Keratinocyte (primary cell): Measurements from ENCODE around the gene HELZ2. TPM values are rescaled to one million over a fixed set of nuclear protein-coding genes. Genes with fewer than 3 reads are reported as not detected.

Experiments used
- DNase-seq: peaks from one replicate; pipeline ENCODE4 v3.0.0-alpha.2; 2011; ENCODE audit warnings: low read depth, missing footprints, low spot score
- FAIRE-seq: peaks from 2 replicates; lab custom pipeline; 2011; peaks lifted over from hg19 to GRCh38; lab: Jason Lieb, UNC
- H2AFZ ChIP-seq: 2 replicates; pipeline ENCODE4 v1.6.0; 2012; ENCODE audit warnings: low read length, control low read depth, inconsistent platforms; ENCODE audit not compliant: control insufficient read depth
- H3K27ac ChIP-seq: 2 replicates; pipeline ENCODE4 v1.5.1; 2011; ENCODE audit warnings: low read length; ENCODE audit not compliant: control insufficient read depth, insufficient read depth
- H3K27me3 ChIP-seq: 3 replicates; pipeline ENCODE4 v1.6.0; 2011; ENCODE audit warnings: low read length; ENCODE audit not compliant: control insufficient read depth, insufficient read depth; ENCODE audit errors: extremely low read depth
- H3K36me3 ChIP-seq, 2 experiments: 2 replicates in 1 of 2; 3 replicates in 1 of 2; pipeline ENCODE4 v1.5.1; 2011; ENCODE audit warnings: low read length in 2 of 2, mild to moderate bottlenecking in 1 of 2; ENCODE audit not compliant: control insufficient read depth in 2 of 2, insufficient read depth in 2 of 2; ENCODE audit errors: extremely low read depth in 1 of 2
- H3K4me1 ChIP-seq: 3 replicates; pipeline ENCODE4 v1.5.1; 2011; ENCODE audit warnings: low read length; ENCODE audit not compliant: control insufficient read depth, insufficient read depth; ENCODE audit errors: extremely low read depth
- H3K4me2 ChIP-seq: 3 replicates; pipeline ENCODE4 v1.6.0; 2011; ENCODE audit warnings: low read depth, low read length; ENCODE audit not compliant: control insufficient read depth, insufficient read depth; ENCODE audit errors: extremely low read depth
- H3K4me3 ChIP-seq, 3 experiments: fragments of 200-600 bp in 1 of 3; sonication (generic) in 1 of 3; 2 replicates in 2 of 3; 3 replicates in 1 of 3; pipeline ENCODE4 v1.5.1; 2011 to 2016; ENCODE audit warnings: low read length in 3 of 3, mild to moderate bottlenecking in 3 of 3, control low read depth in 2 of 3, inconsistent platforms in 1 of 3, low read depth in 1 of 3, mixed read lengths in 1 of 3, mixed run types in 1 of 3, moderate library complexity in 1 of 3; ENCODE audit not compliant: control insufficient read depth in 2 of 3, insufficient read depth in 2 of 3; ENCODE audit errors: extremely low read depth in 1 of 3
- H3K79me2 ChIP-seq: 2 replicates; pipeline ENCODE4 v1.6.0; 2012; ENCODE audit warnings: low read length; ENCODE audit not compliant: control insufficient read depth, insufficient read depth
- H3K9ac ChIP-seq: 3 replicates; pipeline ENCODE4 v1.6.0; 2011; ENCODE audit warnings: low read length; ENCODE audit not compliant: control insufficient read depth, insufficient read depth; ENCODE audit errors: extremely low read depth
- H3K9me1 ChIP-seq: 3 replicates; pipeline ENCODE4 v1.6.0; 2011; ENCODE audit warnings: low read length; ENCODE audit not compliant: control insufficient read depth, insufficient read depth; ENCODE audit errors: extremely low read depth
- H3K9me3 ChIP-seq: 2 replicates; pipeline ENCODE4 v1.5.1; 2012; ENCODE audit warnings: low read depth, low read length; ENCODE audit not compliant: control insufficient read depth
- H4K20me1 ChIP-seq: 3 replicates; pipeline ENCODE4 v1.6.0; 2011; ENCODE audit warnings: low read length; ENCODE audit not compliant: control insufficient read depth, insufficient read depth; ENCODE audit errors: extremely low read depth
- EZH2 ChIP-seq: IDR thresholded peaks from one replicate; pipeline ENCODE4 v1.6.1; 2012; ENCODE audit warnings: inconsistent platforms, mild to moderate bottlenecking, low read length, moderate library complexity
- dilution Hi-C: fragments of 300-500 bp; cut with MboI; formaldehyde crosslinking; loops from one replicate; pipeline ENCODE4 v1.7.0; 2020; ENCODE audit warnings: low sequenced_read_pairs; ENCODE audit not compliant: extremely low pct_ligation_motif_present
- polyA plus RNA-seq, 5 experiments: library from polyadenylated mRNA; depleted of rRNA in 3 of 5; stranded (reverse) in 3 of 5; stranded (forward) in 1 of 5; unstranded in 1 of 5; fragments of >200 nt; gene quantifications; 1 replicate in 1 of 5; 2 replicates in 3 of 5; 3 replicates in 1 of 5; pipeline versions ENCODE4 v1.2.1 to v1.2.3, GENCODE V29; 2011 to 2012; ENCODE audit warnings: missing spikeins in 2 of 5, low read depth in 1 of 5, low replicate concordance in 1 of 5
- TF ChIP-seq, protein P1 (sequence below), 3 experiments: IDR thresholded peaks in 1 of 3; conservative IDR thresholded peaks in 1 of 3; optimal IDR thresholded peaks in 1 of 3; 2 replicates in 2 of 3; 3 replicates in 1 of 3; pipeline versions ENCODE3 to v1.5.1; 2011; ENCODE audit warnings: low read length in 3 of 3, mild to moderate bottlenecking in 3 of 3, moderate library complexity in 2 of 3, control low read depth in 1 of 3, inconsistent platforms in 1 of 3; ENCODE audit not compliant: insufficient read depth in 2 of 3; ENCODE audit errors: extremely low read depth in 1 of 3

Gene HELZ2
- polyA plus RNA-seq, 1 donor (not counting 4 experiments of a cell fraction or from before 2014, with no cell fraction given): 14.8 TPM

DNA sequence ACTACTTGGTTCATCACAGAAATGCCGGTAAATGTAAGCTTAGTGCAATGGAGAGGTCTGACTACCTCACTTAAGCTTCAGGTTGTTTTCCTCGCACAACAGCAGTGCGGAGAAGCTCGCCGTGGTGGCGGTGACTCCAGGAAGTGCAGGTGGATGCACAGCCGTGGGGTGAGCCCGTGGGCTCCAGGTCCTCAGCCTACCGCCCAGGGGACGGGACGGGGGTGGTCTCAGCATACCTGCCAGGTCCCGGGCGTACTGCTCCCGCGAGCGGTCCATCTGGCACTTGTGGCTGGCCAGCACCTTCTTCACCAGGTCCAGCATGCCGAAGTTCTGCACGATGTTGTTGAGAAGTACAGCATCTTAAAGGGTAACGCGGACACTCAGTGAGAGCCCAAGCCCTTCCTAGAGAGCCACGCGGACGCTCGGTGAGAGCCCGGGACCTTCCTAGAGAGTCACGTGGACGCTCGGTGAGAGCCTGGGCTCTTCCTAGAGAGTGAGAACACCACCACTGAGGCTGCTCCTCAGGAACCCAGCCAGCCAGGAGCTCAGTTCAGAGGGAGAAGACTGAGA, 17.8 kb upstream of the HELZ2 start:
- Histone ChIP-seq H4K20me1 (no peaks in the 10 kb centered on the region), H3K9ac (no peak overlapping the region), H3K79me2 (no peaks in the 10 kb centered on the region), H3K4me1 (no peaks in the 10 kb centered on the region), H3K27me3 (no peaks in the 10 kb centered on the region), H3K9me1 (no peaks in the 10 kb centered on the region), H3K4me3 (no peak overlapping the region), H3K9me3 (no peaks in the 10 kb centered on the region), H2AFZ (no peak overlapping the region), H3K27ac (no peak overlapping the region), H3K36me3 (peaks cover 9 to 25% of the 10 kb centered on the region in 2 experiments), H3K4me2 (no peak overlapping the region)
- FAIRE-seq (no peak), DNase-seq (no peak)
- dilution Hi-C loops: no loop called here
- TF ChIP-seq, protein P1, sequence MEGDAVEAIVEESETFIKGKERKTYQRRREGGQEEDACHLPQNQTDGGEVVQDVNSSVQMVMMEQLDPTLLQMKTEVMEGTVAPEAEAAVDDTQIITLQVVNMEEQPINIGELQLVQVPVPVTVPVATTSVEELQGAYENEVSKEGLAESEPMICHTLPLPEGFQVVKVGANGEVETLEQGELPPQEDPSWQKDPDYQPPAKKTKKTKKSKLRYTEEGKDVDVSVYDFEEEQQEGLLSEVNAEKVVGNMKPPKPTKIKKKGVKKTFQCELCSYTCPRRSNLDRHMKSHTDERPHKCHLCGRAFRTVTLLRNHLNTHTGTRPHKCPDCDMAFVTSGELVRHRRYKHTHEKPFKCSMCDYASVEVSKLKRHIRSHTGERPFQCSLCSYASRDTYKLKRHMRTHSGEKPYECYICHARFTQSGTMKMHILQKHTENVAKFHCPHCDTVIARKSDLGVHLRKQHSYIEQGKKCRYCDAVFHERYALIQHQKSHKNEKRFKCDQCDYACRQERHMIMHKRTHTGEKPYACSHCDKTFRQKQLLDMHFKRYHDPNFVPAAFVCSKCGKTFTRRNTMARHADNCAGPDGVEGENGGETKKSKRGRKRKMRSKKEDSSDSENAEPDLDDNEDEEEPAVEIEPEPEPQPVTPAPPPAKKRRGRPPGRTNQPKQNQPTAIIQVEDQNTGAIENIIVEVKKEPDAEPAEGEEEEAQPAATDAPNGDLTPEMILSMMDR (optimal IDR thresholded peaks at IDR 0.05 in 1 of 3, IDR thresholded peaks at IDR 0.05 in 1 of 3, conservative IDR thresholded peaks at IDR 0.05 in 1 of 3; ENCODE audit: extremely low read depth in 1 of 3, insufficient read depth in 2 of 3, low read length in 3 of 3): no peak
- no peak for TF ChIP-seq EZH2

DNA sequence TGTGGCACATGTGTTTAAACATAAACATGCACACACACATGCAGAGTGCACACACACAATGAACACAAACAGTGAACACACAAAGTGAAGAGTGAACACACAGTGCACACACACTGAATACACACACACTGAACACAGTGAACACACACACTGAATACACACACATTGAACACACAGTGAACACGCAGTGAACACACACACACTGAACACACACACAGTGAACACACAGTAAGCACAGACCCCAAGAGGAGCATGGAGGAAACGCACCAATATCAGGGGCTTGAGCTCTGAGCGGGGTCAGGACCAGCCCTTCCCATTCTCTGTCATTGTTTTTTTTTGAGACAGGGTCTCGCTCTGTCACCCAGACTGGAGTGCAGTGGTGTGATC, 17.1 kb upstream of the HELZ2 start:
- H3K4me1 ChIP-seq: no peaks in the 10 kb centered on the region
- H3K27me3 ChIP-seq: no peaks in the 10 kb centered on the region
- FAIRE-seq (no peak), DNase-seq (no peak)
- H3K27ac ChIP-seq: no peak overlapping the region
- no peaks in the 10 kb centered on the region for H3K79me2 ChIP-seq
- H3K4me2 ChIP-seq: no peak overlapping the region
- H3K36me3 ChIP-seq: peaks cover 9 to 22% of the 10 kb centered on the region in 2 experiments
- dilution Hi-C loops: no loop called here
- no peak overlapping the region for H3K9ac ChIP-seq
- H3K4me3 ChIP-seq: no peak overlapping the region
- TF ChIP-seq, protein P1 (optimal IDR thresholded peaks at IDR 0.05 in 1 of 3, IDR thresholded peaks at IDR 0.05 in 1 of 3, conservative IDR thresholded peaks at IDR 0.05 in 1 of 3; ENCODE audit: extremely low read depth in 1 of 3, insufficient read depth in 2 of 3, low read length in 3 of 3): no peak
- no peaks in the 10 kb centered on the region for H3K9me3 ChIP-seq
- H3K9me1 ChIP-seq: no peaks in the 10 kb centered on the region
- H4K20me1 ChIP-seq: no peaks in the 10 kb centered on the region
- H2AFZ ChIP-seq: no peak overlapping the region
